PC-3 (cell line): ENCODE results near the gene TTC31. TPM values are rescaled to one million over a fixed set of nuclear protein-coding genes. Genes with fewer than 3 reads are reported as not detected.

ENCODE experiments used
- ATAC-seq: fragments of 200-7000 bp; cut with Tn5 transposase; 2 replicates; pipeline ENCODE4 v1.9.1; 2020; ENCODE audit warnings: mild to moderate bottlenecking, moderate library complexity
- BruUV-seq: library from RNA; stranded (reverse); fragments of 400-500 nt; replicated peaks from 2 replicates; lab custom pipeline; 2021; lab: Mats Ljungman, UMichigan
- CTCF ChIA-PET: fragments of 300-600 bp; sonication (Branson Sonifier 250); formaldehyde crosslinking; loops from one replicate; lab custom pipeline; 2022; ENCODE audit warnings: antibody characterized with exemption; lab: Charles Lee
- POLR2A ChIA-PET: fragments of 300-600 bp; sonication (Branson Sonifier 250); formaldehyde crosslinking; loops from one replicate; lab custom pipeline; 2022; ENCODE audit warnings: antibody characterized with exemption; ENCODE audit not compliant: unreplicated experiment; lab: Charles Lee
- DNase-seq: peaks from one replicate; pipeline ENCODE4 v3.0.0-alpha.2; 2015
- H2AFZ ChIP-seq: fragments of 300-600 bp; sonication (generic); 2 replicates; pipeline ENCODE4 v1.6.0; 2016; ENCODE audit warnings: antibody characterized with exemption, low read length
- H3F3A ChIP-seq: fragments of 300-600 bp; sonication (generic); one replicate; pipeline ENCODE4 v1.6.0; 2017; ENCODE audit warnings: antibody characterized with exemption, low read length, control low read depth, mild to moderate bottlenecking; ENCODE audit not compliant: unreplicated experiment
- H3K27ac ChIP-seq: fragments of 300-600 bp; sonication (generic); 2 replicates; pipeline ENCODE4 v1.5.1; 2016; ENCODE audit warnings: mild to moderate bottlenecking, low read length
- H3K27me3 ChIP-seq: fragments of 300-600 bp; sonication (generic); 2 replicates; pipeline ENCODE4 v1.6.1; 2016; ENCODE audit warnings: low read length, mixed read lengths
- H3K36me3 ChIP-seq: fragments of 300-600 bp; sonication (generic); 2 replicates; pipeline ENCODE4 v1.6.1; 2016; ENCODE audit warnings: low read depth, mixed run types, low read length, mixed read lengths
- H3K4me1 ChIP-seq: fragments of 300-600 bp; sonication (generic); 2 replicates; pipeline ENCODE4 v1.5.1; 2016; ENCODE audit warnings: low read length; ENCODE audit not compliant: insufficient read depth
- H3K4me2 ChIP-seq: fragments of 300-600 bp; sonication (generic); 2 replicates; pipeline ENCODE4 v1.6.0; 2016; ENCODE audit warnings: low read length
- H3K4me3 ChIP-seq: fragments of 300-600 bp; sonication (generic); 2 replicates; pipeline ENCODE4 v1.5.1; 2016; ENCODE audit warnings: mild to moderate bottlenecking, low read length, mixed read lengths
- H3K79me2 ChIP-seq: fragments of 300-600 bp; sonication (generic); 2 replicates; pipeline ENCODE4 v1.6.1; 2017; ENCODE audit warnings: low read length, mixed read lengths
- H3K9ac ChIP-seq: fragments of 300-600 bp; sonication (generic); 2 replicates; pipeline ENCODE4 v1.6.0; 2016; ENCODE audit warnings: mild to moderate bottlenecking, low read length
- H3K9me2 ChIP-seq: fragments of 300-600 bp; sonication (generic); replicated peaks from 2 replicates; pipeline ENCODE4 v1.6.1; 2016; ENCODE audit warnings: mixed run types, low read length, mixed read lengths
- H3K9me3 ChIP-seq: fragments of 300-600 bp; sonication (generic); 2 replicates; pipeline ENCODE4 v1.6.1; 2016; ENCODE audit warnings: low read length, mixed read lengths
- H4K20me1 ChIP-seq: fragments of 300-600 bp; sonication (generic); 2 replicates; pipeline ENCODE4 v1.6.1; 2016; ENCODE audit warnings: low read length, mixed read lengths
- CTCF ChIP-seq: fragments of 300-600 bp; sonication (generic); conservative IDR thresholded peaks from 2 replicates; pipeline ENCODE4 v1.5.1; 2017; ENCODE audit warnings: antibody characterized with exemption, low read depth, mild to moderate bottlenecking, low read length
- EZH2 ChIP-seq: fragments of 300-600 bp; sonication (generic); IDR thresholded peaks from one replicate; pipeline ENCODE4 v1.6.1; 2017; ENCODE audit warnings: antibody characterized with exemption, mild to moderate bottlenecking, low read length; ENCODE audit not compliant: unreplicated experiment
- EZH2phosphoT487 ChIP-seq: fragments of 300-600 bp; sonication (generic); IDR thresholded peaks from 2 replicates; pipeline ENCODE4 v1.6.1; 2018; ENCODE audit warnings: mild to moderate bottlenecking, antibody characterized with exemption, low read length, borderline replicate concordance
- intact Hi-C: fragments of 100-400 bp; cut with micrococcal nuclease; formaldehyde crosslinking; loops from 2 replicates; pipeline ENCODE4 v1.9.0; 2023
- total RNA-seq: library from RNA; depleted of rRNA; stranded (reverse); fragments of >200 nt; gene quantifications from 2 replicates; pipeline ENCODE4 v1.2.3, GENCODE V29; 2014

The TTC31 gene
- total RNA-seq, 1 experiment from 2014 or later: 21.1 TPM

- no peak for DNase-seq
- no peak for ATAC-seq
- no TSS peak for BruUV-seq
- Histone ChIP-seq H3K9me2 (no peaks in the 10 kb centered on the region), H3K4me1 (peaks cover 20% of the 10 kb centered on the region), H3K9me3 (no peaks in the 10 kb centered on the region), H3K36me3 (peaks cover 4% of the 10 kb centered on the region; the same call in 1 of the 2 replicates), H3K27ac (no peak overlapping the region), H3K4me3 (no peak overlapping the region), H3K27me3 (no peaks in the 10 kb centered on the region), H4K20me1 (no peaks in the 10 kb centered on the region), H2AFZ (no peak overlapping the region), H3K9ac (no peak overlapping the region), H3K79me2 (peaks cover 30% of the 10 kb centered on the region), H3K4me2 (no peak overlapping the region), H3F3A (no peaks in the 10 kb centered on the region)
- TF ChIP-seq EZH2 (no peak), EZH2phosphoT487 (no peak), CTCF (no peak)
- intact Hi-C loops: no loop called here
- ChIA-PET POLR2A (no interaction called here), CTCF (no interaction called here)
Measured at GRCh38 chr2:74486141-74486540, 3.3 kb downstream of the TTC31 start.

- no TSS peak for BruUV-seq
- Histone ChIP-seq H2AFZ (no peak overlapping the region), H3K4me2 (no peak overlapping the region), H4K20me1 (no peaks in the 10 kb centered on the region), H3K9me2 (no peaks in the 10 kb centered on the region), H3K36me3 (peaks cover 22% of the 10 kb centered on the region), H3K27ac (no peak overlapping the region), H3K79me2 (peaks cover 7% of the 10 kb centered on the region), H3K27me3 (no peaks in the 10 kb centered on the region), H3K4me1 (peaks cover 11% of the 10 kb centered on the region), H3K4me3 (no peak overlapping the region), H3K9ac (no peak overlapping the region), H3F3A (no peaks in the 10 kb centered on the region), H3K9me3 (no peaks in the 10 kb centered on the region)
- DNase-seq: no peak
- ChIA-PET POLR2A (no interaction called here), CTCF (no interaction called here)
- TF ChIP-seq CTCF (no peak), EZH2 (no peak), EZH2phosphoT487 (no peak)
- intact Hi-C loops: no loop called here
- no peak for ATAC-seq
Measured at GRCh38 chr2:74488643-74489481, 6.0 kb downstream of the TTC31 start.

- TF ChIP-seq EZH2phosphoT487: no peak
- no peak for TF ChIP-seq CTCF
- no peak for TF ChIP-seq EZH2
- ChIA-PET POLR2A (no interaction called here), CTCF (no interaction called here)
- H3F3A ChIP-seq: no peaks in the 10 kb centered on the region
- H3K36me3 ChIP-seq: peaks cover 28% of the 10 kb centered on the region
- no peaks in the 10 kb centered on the region for H3K9me3 ChIP-seq
- H3K79me2 ChIP-seq: no peaks in the 10 kb centered on the region
- H3K4me2 ChIP-seq: no peak overlapping the region
- no peaks in the 10 kb centered on the region for H3K9me2 ChIP-seq
- no peaks in the 10 kb centered on the region for H3K27me3 ChIP-seq
- ATAC-seq (no peak), DNase-seq (no peak)
- no peak overlapping the region for H2AFZ ChIP-seq
- H3K4me1 ChIP-seq: peaks cover 9% of the 10 kb centered on the region
- no peak overlapping the region for H3K9ac ChIP-seq
- intact Hi-C loops: no loop called here
- H4K20me1 ChIP-seq: no peaks in the 10 kb centered on the region
- no peak overlapping the region for H3K27ac ChIP-seq
- BruUV-seq: no TSS peak
- no peak overlapping the region for H3K4me3 ChIP-seq
Measured at GRCh38 chr2:74489906-74490305, 7.0 kb downstream of the TTC31 start.
